22Rv1 (cell line): ENCODE data around the gene AURKAIP1.
"Not testable (repeated sequence)": the region's sequence is repeated elsewhere in the genome, so short reads cannot be mapped to it uniquely, and the experiment has no call there.

Experiments
- CTCF ChIP-seq: fragments of 450-650 bp; IDR thresholded peaks from 2 replicates; pipeline ENCODE4 v1.5.1; 2017; ENCODE audit warnings: mild to moderate bottlenecking
- ZFX ChIP-seq: fragments of 450-650 bp; IDR thresholded peaks from 2 replicates; pipeline ENCODE4 v1.6.1; 2017; ENCODE audit warnings: antibody characterized with exemption, borderline replicate concordance

GRCh38 chr1:1417396-1417795, 42.4 kb upstream of the AURKAIP1 start:
- not testable (repeated sequence) for TF ChIP-seq CTCF, ZFX
